ENCODE results near the gene ZNF282. TPM values are rescaled to one million over a fixed set of nuclear protein-coding genes. Genes with fewer than 3 reads are reported as not detected.

ZNF282 gene
- total and polyA plus RNA-seq, 9 of the 15 experiments (the other 6 are each of a cell fraction or from before 2014, with no cell fraction given): 0.76 to 58.6 (median 17.4) TPM

DNA sequence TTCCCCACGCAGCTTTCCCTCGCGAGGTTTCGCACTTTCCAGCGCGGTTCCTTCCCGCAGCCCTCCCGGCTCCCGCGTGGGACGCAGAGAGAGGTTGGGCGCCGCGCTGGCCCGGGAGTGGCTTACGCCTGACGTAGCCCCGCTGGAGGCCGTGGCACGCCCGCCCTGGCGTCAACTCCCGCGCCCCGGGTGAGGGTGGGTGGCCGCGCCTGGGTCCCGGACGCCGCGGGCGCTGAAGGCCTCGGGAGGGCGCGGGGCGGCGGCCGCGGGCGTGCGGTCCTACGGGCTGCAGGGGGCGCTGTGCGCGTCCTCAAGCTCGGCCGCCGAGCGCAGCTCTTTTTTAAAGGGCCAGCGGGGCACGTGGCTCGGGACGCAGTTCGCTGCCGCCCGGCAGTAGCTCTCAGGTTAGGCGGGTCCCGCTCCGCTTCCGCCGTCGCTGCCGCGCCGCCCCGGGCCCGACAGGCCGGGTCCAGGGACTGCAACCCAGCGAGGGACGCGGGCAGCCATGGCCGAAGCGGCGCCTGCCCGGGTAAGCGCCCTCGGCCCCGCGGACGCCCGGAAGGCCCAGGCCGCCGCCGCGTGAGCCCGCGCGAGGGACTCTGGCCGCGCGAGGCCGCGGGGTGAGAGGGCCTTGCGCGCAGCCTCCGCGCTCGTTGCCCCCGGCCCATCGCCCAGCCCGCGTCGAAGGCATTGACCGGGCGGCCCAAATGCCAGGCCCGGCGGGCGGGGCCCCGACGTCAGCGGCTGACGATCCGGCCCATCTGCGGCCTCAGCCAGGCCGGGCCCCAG is 66.7 kb downstream of the ZNF282 start, which contains the start of gene ZNF783 (continued):
- no peak for TF ChIP-seq U2AF2 (optimal IDR thresholded peaks at IDR 0.05; ENCODE audit: low read depth, low read length)
- TF ChIP-seq, protein P1, sequence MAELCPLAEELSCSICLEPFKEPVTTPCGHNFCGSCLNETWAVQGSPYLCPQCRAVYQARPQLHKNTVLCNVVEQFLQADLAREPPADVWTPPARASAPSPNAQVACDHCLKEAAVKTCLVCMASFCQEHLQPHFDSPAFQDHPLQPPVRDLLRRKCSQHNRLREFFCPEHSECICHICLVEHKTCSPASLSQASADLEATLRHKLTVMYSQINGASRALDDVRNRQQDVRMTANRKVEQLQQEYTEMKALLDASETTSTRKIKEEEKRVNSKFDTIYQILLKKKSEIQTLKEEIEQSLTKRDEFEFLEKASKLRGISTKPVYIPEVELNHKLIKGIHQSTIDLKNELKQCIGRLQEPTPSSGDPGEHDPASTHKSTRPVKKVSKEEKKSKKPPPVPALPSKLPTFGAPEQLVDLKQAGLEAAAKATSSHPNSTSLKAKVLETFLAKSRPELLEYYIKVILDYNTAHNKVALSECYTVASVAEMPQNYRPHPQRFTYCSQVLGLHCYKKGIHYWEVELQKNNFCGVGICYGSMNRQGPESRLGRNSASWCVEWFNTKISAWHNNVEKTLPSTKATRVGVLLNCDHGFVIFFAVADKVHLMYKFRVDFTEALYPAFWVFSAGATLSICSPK (IDR thresholded peaks at IDR 0.05; ENCODE audit: borderline replicate concordance): no peak
- TF ChIP-seq NCOR1 (IDR thresholded peaks at IDR 0.05): no peak
- TF ChIP-seq GATAD2B (IDR thresholded peaks at IDR 0.05; ENCODE audit: borderline replicate concordance): peak; percentile 55; the same call in 1 of the 2 replicates
- TF ChIP-seq CBX2 (IDR thresholded peaks at IDR 0.05; ENCODE audit: insufficient read depth, low read length, poor library complexity, severe bottlenecking): no peak
- TF ChIP-seq SMAD1 (IDR thresholded peaks at IDR 0.05; ENCODE audit: low read depth, low read length, partially characterized antibody): no peak
- TF ChIP-seq YY1 (IDR thresholded peaks at IDR 0.05; ENCODE audit: borderline replicate concordance in 1 of 3, control insufficient read depth in 1 of 3, extremely low read depth in 1 of 3, insufficient read depth in 3 of 3, insufficient read length in 1 of 3, insufficient replicate concordance in 2 of 3, low read depth in 1 of 3, low read length in 2 of 3): peak in 2 of 3 experiments; percentile 18 to 20
- no peak for TF ChIP-seq EHMT2 (IDR thresholded peaks at IDR 0.05)
- no peak for TF ChIP-seq GATAD2A (IDR thresholded peaks at IDR 0.05)
- TF ChIP-seq, protein P2, sequence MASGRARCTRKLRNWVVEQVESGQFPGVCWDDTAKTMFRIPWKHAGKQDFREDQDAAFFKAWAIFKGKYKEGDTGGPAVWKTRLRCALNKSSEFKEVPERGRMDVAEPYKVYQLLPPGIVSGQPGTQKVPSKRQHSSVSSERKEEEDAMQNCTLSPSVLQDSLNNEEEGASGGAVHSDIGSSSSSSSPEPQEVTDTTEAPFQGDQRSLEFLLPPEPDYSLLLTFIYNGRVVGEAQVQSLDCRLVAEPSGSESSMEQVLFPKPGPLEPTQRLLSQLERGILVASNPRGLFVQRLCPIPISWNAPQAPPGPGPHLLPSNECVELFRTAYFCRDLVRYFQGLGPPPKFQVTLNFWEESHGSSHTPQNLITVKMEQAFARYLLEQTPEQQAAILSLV (tag; IDR thresholded peaks at IDR 0.05): no peak
- TF ChIP-seq FUS (optimal IDR thresholded peaks at IDR 0.05; ENCODE audit: low read depth, low read length): no peak
- TF ChIP-seq NCOA6 (IDR thresholded peaks at IDR 0.05): no peak
- TF ChIP-seq ZNF146 (CRISPR knock-in tag; IDR thresholded peaks at IDR 0.05; ENCODE audit: unreplicated experiment): no peak
- TF ChIP-seq THRAP3 (IDR thresholded peaks at IDR 0.05; ENCODE audit: borderline replicate concordance): no peak
- TF ChIP-seq SOX6 (IDR thresholded peaks at IDR 0.05): no peak
